Glomerular visceral epithelial cell (primary cell): Measurements from ENCODE around the gene ARHGEF25.
"Not testable (repeated sequence)": the region's sequence is repeated elsewhere in the genome, so short reads cannot be mapped to it uniquely, and the experiment has no call there.

Experiments
- DNase-seq: peaks from one replicate; pipeline ENCODE4 v3.0.0-alpha.2; 2016; ENCODE audit errors: extremely low spot score

Gene ARHGEF25

GRCh38 chr12:57636731-57637130 is 25.5 kb downstream of the ARHGEF25 start:
- DNase-seq = not testable (repeated sequence)

GRCh38 chr12:57637364-57637763 is 26.1 kb downstream of the ARHGEF25 start:
- DNase-seq = no peak

GRCh38 chr12:57638096-57638495 is 26.9 kb downstream of the ARHGEF25 start:
- no peak for DNase-seq

GRCh38 chr12:57640175-57641042 is 29.2 kb downstream of the ARHGEF25 start:
- DNase-seq = no peak

- DNase-seq = no peak
Measured at GRCh38 chr12:57641699-57642442, 30.6 kb downstream of the ARHGEF25 start.

- not testable (repeated sequence) for DNase-seq
Measured at GRCh38 chr12:57645990-57646658, 34.9 kb downstream of the ARHGEF25 start.

GRCh38 chr12:57646659-57647049 is 35.4 kb downstream of the ARHGEF25 start:
- DNase-seq = not testable (repeated sequence)

- DNase-seq = no peak
Measured at GRCh38 chr12:57654042-57654441, 42.8 kb downstream of the ARHGEF25 start.

- no peak for DNase-seq
Measured at GRCh38 chr12:57655541-57656240, 44.5 kb downstream of the ARHGEF25 start.

- not testable (repeated sequence) for DNase-seq
Measured at GRCh38 chr12:57656408-57656807, 45.2 kb downstream of the ARHGEF25 start.

GRCh38 chr12:57657744-57658143 is 46.5 kb downstream of the ARHGEF25 start:
- peak; percentile 2 for DNase-seq

- DNase-seq = no peak
Measured at GRCh38 chr12:57658890-57659289, 47.7 kb downstream of the ARHGEF25 start.

GRCh38 chr12:57661376-57661775 is 50.1 kb downstream of the ARHGEF25 start:
- DNase-seq = no peak

GRCh38 chr12:57665066-57665820 is 54.0 kb downstream of the ARHGEF25 start:
- DNase-seq = not testable (repeated sequence)
